ENCODE measurements around the gene CKS1B. TPM values are rescaled to one million over a fixed set of nuclear protein-coding genes. Genes with fewer than 3 reads are reported as not detected.

Gene CKS1B
- polyA plus RNA-seq, 1 donor from 2014 or later: 29.0 TPM

DNA sequence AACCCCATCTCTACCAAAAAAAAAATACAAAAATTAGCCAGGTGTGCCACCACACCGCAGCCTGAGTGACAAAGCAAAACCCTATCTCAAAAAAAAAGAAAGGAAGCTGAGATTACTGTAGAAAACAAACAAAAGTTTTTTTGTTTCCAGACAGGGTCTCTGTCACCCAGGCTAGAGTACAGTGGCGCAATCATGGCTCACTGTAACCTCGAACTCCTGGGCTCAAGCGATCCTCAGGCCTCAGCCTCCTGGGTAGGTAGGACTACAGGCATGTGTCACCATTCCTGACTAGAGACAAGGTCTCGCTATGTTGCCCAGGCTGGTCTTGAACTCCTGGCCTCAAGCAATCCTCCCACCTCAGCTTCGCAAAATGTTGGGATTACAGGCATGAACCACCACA, 10.1 kb upstream of the CKS1B start:
- peaks cover 24% of the 10 kb centered on the region for H3K79me2 ChIP-seq (replicated peaks; ENCODE audit: insufficient read depth, low read length)

DNA sequence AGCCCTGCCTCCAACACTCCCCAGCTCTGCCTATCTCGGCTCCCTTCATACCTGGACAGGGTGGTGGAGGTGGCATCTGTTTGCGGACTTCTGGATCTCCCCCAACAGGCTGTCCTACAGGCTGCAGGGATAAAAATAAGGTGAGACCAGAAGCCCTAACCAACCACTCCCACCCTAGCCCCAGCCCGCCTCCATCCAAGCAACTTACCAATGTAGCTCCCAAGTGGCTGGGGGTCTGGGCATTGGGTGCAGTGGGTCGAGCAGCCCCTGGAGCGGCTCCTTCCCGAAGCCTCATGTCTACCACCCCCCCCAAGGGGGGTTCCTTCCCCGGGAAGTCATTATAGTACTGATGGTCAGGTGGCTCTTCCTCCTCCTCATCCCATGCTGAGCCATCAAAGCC, 8.4 kb upstream of the CKS1B start:
- H3K79me2 ChIP-seq (replicated peaks; ENCODE audit: insufficient read depth, low read length): peaks cover 13% of the 10 kb centered on the region
- H4K20me1 ChIP-seq (ENCODE audit: insufficient read depth): no peaks in the 10 kb centered on the region
- no peak overlapping the region for H3K4me2 ChIP-seq (ENCODE audit: low read length)
- no peaks in the 10 kb centered on the region for H3K9me3 ChIP-seq (ENCODE audit: low read length)
- H3K4me3 ChIP-seq (ENCODE audit: low read length): no peak overlapping the region
- no peak overlapping the region for H3K9ac ChIP-seq (ENCODE audit: low read length)
- no peaks in the 10 kb centered on the region for H3K36me3 ChIP-seq (ENCODE audit: insufficient read depth, low read length)
- H3K27me3 ChIP-seq (ENCODE audit: insufficient read depth, low read depth, low read length): no peaks in the 10 kb centered on the region
- no peaks in the 10 kb centered on the region for H3K9me2 ChIP-seq (ENCODE audit: insufficient read depth, low read length)
- no peak overlapping the region for H2AFZ ChIP-seq (ENCODE audit: low read depth, low read length)
- H3F3A ChIP-seq (ENCODE audit: insufficient read depth, low read length, poor library complexity, severe bottlenecking): no peaks in the 10 kb centered on the region
- H3K27ac ChIP-seq (ENCODE audit: low read length): no peak overlapping the region
- TF ChIP-seq, protein P1, sequence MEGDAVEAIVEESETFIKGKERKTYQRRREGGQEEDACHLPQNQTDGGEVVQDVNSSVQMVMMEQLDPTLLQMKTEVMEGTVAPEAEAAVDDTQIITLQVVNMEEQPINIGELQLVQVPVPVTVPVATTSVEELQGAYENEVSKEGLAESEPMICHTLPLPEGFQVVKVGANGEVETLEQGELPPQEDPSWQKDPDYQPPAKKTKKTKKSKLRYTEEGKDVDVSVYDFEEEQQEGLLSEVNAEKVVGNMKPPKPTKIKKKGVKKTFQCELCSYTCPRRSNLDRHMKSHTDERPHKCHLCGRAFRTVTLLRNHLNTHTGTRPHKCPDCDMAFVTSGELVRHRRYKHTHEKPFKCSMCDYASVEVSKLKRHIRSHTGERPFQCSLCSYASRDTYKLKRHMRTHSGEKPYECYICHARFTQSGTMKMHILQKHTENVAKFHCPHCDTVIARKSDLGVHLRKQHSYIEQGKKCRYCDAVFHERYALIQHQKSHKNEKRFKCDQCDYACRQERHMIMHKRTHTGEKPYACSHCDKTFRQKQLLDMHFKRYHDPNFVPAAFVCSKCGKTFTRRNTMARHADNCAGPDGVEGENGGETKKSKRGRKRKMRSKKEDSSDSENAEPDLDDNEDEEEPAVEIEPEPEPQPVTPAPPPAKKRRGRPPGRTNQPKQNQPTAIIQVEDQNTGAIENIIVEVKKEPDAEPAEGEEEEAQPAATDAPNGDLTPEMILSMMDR (IDR thresholded peaks at IDR 0.05; ENCODE audit: poor library complexity, severe bottlenecking): no peak
- TF ChIP-seq SMC3 (conservative IDR thresholded peaks at IDR 0.05; ENCODE audit: poor library complexity) (no peak), EP300 (conservative IDR thresholded peaks at IDR 0.05; ENCODE audit: poor library complexity, severe bottlenecking) (no peak), POLR2AphosphoS5 (IDR thresholded peaks at IDR 0.05) (no peak), RAD21 (conservative IDR thresholded peaks at IDR 0.05) (no peak), MXI1 (conservative IDR thresholded peaks at IDR 0.05; ENCODE audit: poor library complexity, severe bottlenecking) (no peak), TAF1 (IDR thresholded peaks at IDR 0.05; ENCODE audit: low read depth) (no peak), EZH2 (IDR thresholded peaks at IDR 0.05; ENCODE audit: borderline replicate concordance, insufficient read depth, low read length, poor library complexity, severe bottlenecking) (no peak)
- TF ChIP-seq, protein P2, sequence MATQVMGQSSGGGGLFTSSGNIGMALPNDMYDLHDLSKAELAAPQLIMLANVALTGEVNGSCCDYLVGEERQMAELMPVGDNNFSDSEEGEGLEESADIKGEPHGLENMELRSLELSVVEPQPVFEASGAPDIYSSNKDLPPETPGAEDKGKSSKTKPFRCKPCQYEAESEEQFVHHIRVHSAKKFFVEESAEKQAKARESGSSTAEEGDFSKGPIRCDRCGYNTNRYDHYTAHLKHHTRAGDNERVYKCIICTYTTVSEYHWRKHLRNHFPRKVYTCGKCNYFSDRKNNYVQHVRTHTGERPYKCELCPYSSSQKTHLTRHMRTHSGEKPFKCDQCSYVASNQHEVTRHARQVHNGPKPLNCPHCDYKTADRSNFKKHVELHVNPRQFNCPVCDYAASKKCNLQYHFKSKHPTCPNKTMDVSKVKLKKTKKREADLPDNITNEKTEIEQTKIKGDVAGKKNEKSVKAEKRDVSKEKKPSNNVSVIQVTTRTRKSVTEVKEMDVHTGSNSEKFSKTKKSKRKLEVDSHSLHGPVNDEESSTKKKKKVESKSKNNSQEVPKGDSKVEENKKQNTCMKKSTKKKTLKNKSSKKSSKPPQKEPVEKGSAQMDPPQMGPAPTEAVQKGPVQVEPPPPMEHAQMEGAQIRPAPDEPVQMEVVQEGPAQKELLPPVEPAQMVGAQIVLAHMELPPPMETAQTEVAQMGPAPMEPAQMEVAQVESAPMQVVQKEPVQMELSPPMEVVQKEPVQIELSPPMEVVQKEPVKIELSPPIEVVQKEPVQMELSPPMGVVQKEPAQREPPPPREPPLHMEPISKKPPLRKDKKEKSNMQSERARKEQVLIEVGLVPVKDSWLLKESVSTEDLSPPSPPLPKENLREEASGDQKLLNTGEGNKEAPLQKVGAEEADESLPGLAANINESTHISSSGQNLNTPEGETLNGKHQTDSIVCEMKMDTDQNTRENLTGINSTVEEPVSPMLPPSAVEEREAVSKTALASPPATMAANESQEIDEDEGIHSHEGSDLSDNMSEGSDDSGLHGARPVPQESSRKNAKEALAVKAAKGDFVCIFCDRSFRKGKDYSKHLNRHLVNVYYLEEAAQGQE (IDR thresholded peaks at IDR 0.05; ENCODE audit: borderline replicate concordance): no peak

More for the DNA sequence above, 10.1 kb upstream of the CKS1B start:
- no peak overlapping the region for H2AFZ ChIP-seq (ENCODE audit: low read depth, low read length)
- H3F3A ChIP-seq (ENCODE audit: insufficient read depth, low read length, poor library complexity, severe bottlenecking): no peaks in the 10 kb centered on the region
- H3K9ac ChIP-seq (ENCODE audit: low read length): no peak overlapping the region
- no peaks in the 10 kb centered on the region for H3K36me3 ChIP-seq (ENCODE audit: insufficient read depth, low read length)
- no peaks in the 10 kb centered on the region for H3K9me3 ChIP-seq (ENCODE audit: low read length)
- TF ChIP-seq POLR2AphosphoS5 (IDR thresholded peaks at IDR 0.05): no peak
- TF ChIP-seq EZH2 (IDR thresholded peaks at IDR 0.05; ENCODE audit: borderline replicate concordance, insufficient read depth, low read length, poor library complexity, severe bottlenecking): no peak
- TF ChIP-seq SMC3 (conservative IDR thresholded peaks at IDR 0.05; ENCODE audit: poor library complexity): no peak
- TF ChIP-seq, protein P2 (IDR thresholded peaks at IDR 0.05; ENCODE audit: borderline replicate concordance): no peak
- TF ChIP-seq RAD21 (conservative IDR thresholded peaks at IDR 0.05): no peak
- TF ChIP-seq, protein P1 (IDR thresholded peaks at IDR 0.05; ENCODE audit: poor library complexity, severe bottlenecking): no peak
- no peak for TF ChIP-seq TAF1 (IDR thresholded peaks at IDR 0.05; ENCODE audit: low read depth)
- no peak for TF ChIP-seq MXI1 (conservative IDR thresholded peaks at IDR 0.05; ENCODE audit: poor library complexity, severe bottlenecking)
- no peak for TF ChIP-seq EP300 (conservative IDR thresholded peaks at IDR 0.05; ENCODE audit: poor library complexity, severe bottlenecking)
- no peaks in the 10 kb centered on the region for H3K9me2 ChIP-seq (ENCODE audit: insufficient read depth, low read length)
- H4K20me1 ChIP-seq (ENCODE audit: insufficient read depth): no peaks in the 10 kb centered on the region
- no peak overlapping the region for H3K27ac ChIP-seq (ENCODE audit: low read length)
- H3K27me3 ChIP-seq (ENCODE audit: insufficient read depth, low read depth, low read length): no peaks in the 10 kb centered on the region
- no peak overlapping the region for H3K4me2 ChIP-seq (ENCODE audit: low read length)
- no peak overlapping the region for H3K4me3 ChIP-seq (ENCODE audit: low read length)
